ENCODE data around the gene TOP1.

Gene TOP1

GRCh38 chr20:41143354-41143753, 114.7 kb downstream of the TOP1 start:
- Histone ChIP-seq H3K9ac (ENCODE audit: low read length) (no peak overlapping the region), H3F3A (ENCODE audit: insufficient read depth, low read length) (no peaks in the 10 kb centered on the region), H4K20me1 (ENCODE audit: insufficient read depth, low read length) (no peaks in the 10 kb centered on the region), H3K4me3 (ENCODE audit: low read length) (no peak overlapping the region), H3K9me3 (replicated peaks; ENCODE audit: insufficient read depth, low read length) (no peaks in the 10 kb centered on the region), H3K9me2 (replicated peaks; ENCODE audit: insufficient read depth, low read length) (no peaks in the 10 kb centered on the region), H3K4me1 (ENCODE audit: low read length) (peaks cover 11% of the 10 kb centered on the region; the same call in 1 of the 2 replicates), H3K4me2 (ENCODE audit: low read depth, low read length) (no peak overlapping the region), H3K27me3 (replicated peaks; ENCODE audit: insufficient read depth, low read length) (no peaks in the 10 kb centered on the region), H3K27ac (ENCODE audit: low read length) (no peak overlapping the region), H3K79me2 (ENCODE audit: low read length) (peaks cover 99% of the 10 kb centered on the region), H3K36me3 (replicated peaks; ENCODE audit: insufficient read depth, low read length) (no peaks in the 10 kb centered on the region), H2AFZ (ENCODE audit: low read length) (no peak overlapping the region)
- no peak for DNase-seq
- TF ChIP-seq CTCF (IDR thresholded peaks at IDR 0.05; ENCODE audit: low read length): no peak
- TF ChIP-seq EZH2 (optimal IDR thresholded peaks at IDR 0.05; ENCODE audit: low read depth, low read length): no peak
- no peak for TF ChIP-seq EZH2phosphoT487 (IDR thresholded peaks at IDR 0.05; ENCODE audit: low read length)

GRCh38 chr20:41145317-41145716, 116.7 kb downstream of the TOP1 start:
- no peaks in the 10 kb centered on the region for H3F3A ChIP-seq (ENCODE audit: insufficient read depth, low read length)
- H3K27ac ChIP-seq (ENCODE audit: low read length): no peak overlapping the region
- H3K79me2 ChIP-seq (ENCODE audit: low read length): peaks cover 99% of the 10 kb centered on the region
- H3K4me1 ChIP-seq (ENCODE audit: low read length): no peaks in the 10 kb centered on the region
- H3K9me2 ChIP-seq (replicated peaks; ENCODE audit: insufficient read depth, low read length): no peaks in the 10 kb centered on the region
- H2AFZ ChIP-seq (ENCODE audit: low read length): no peak overlapping the region
- no peaks in the 10 kb centered on the region for H3K27me3 ChIP-seq (replicated peaks; ENCODE audit: insufficient read depth, low read length)
- no peak for DNase-seq
- no peaks in the 10 kb centered on the region for H3K9me3 ChIP-seq (replicated peaks; ENCODE audit: insufficient read depth, low read length)
- TF ChIP-seq CTCF (IDR thresholded peaks at IDR 0.05; ENCODE audit: low read length) (no peak), EZH2phosphoT487 (IDR thresholded peaks at IDR 0.05; ENCODE audit: low read length) (no peak)
- H3K4me3 ChIP-seq (ENCODE audit: low read length): no peak overlapping the region
- H4K20me1 ChIP-seq (ENCODE audit: insufficient read depth, low read length): no peaks in the 10 kb centered on the region
- H3K9ac ChIP-seq (ENCODE audit: low read length): no peak overlapping the region
- H3K36me3 ChIP-seq (replicated peaks; ENCODE audit: insufficient read depth, low read length): no peaks in the 10 kb centered on the region
- no peak overlapping the region for H3K4me2 ChIP-seq (ENCODE audit: low read depth, low read length)

GRCh38 chr20:41145821-41146620, 117.4 kb downstream of the TOP1 start:
- Histone ChIP-seq H3K4me1 (ENCODE audit: low read length) (no peaks in the 10 kb centered on the region), H3F3A (ENCODE audit: insufficient read depth, low read length) (no peaks in the 10 kb centered on the region), H3K36me3 (replicated peaks; ENCODE audit: insufficient read depth, low read length) (no peaks in the 10 kb centered on the region), H3K27me3 (replicated peaks; ENCODE audit: insufficient read depth, low read length) (no peaks in the 10 kb centered on the region), H2AFZ (ENCODE audit: low read length) (no peak overlapping the region), H3K79me2 (ENCODE audit: low read length) (peaks cover 99% of the 10 kb centered on the region), H3K9me3 (replicated peaks; ENCODE audit: insufficient read depth, low read length) (no peaks in the 10 kb centered on the region), H3K9ac (ENCODE audit: low read length) (no peak overlapping the region), H4K20me1 (ENCODE audit: insufficient read depth, low read length) (no peaks in the 10 kb centered on the region), H3K9me2 (replicated peaks; ENCODE audit: insufficient read depth, low read length) (no peaks in the 10 kb centered on the region), H3K4me3 (ENCODE audit: low read length) (no peak overlapping the region), H3K4me2 (ENCODE audit: low read depth, low read length) (no peak overlapping the region), H3K27ac (ENCODE audit: low read length) (no peak overlapping the region)
- DNase-seq: no peak
- TF ChIP-seq EZH2 (optimal IDR thresholded peaks at IDR 0.05; ENCODE audit: low read depth, low read length) (no peak), EZH2phosphoT487 (IDR thresholded peaks at IDR 0.05; ENCODE audit: low read length) (no peak), CTCF (IDR thresholded peaks at IDR 0.05; ENCODE audit: low read length) (no peak)
